ENCODE measurements around the gene DOCK3.

- TF ChIP-seq POLR2AphosphoS5 (IDR thresholded peaks at IDR 0.05; ENCODE audit: low read depth, low read length) (peak; percentile 65; the same call in 1 of the 2 replicates), SPI1 (IDR thresholded peaks at IDR 0.05; ENCODE audit: low read depth, low read length) (no peak), POLR2A (IDR thresholded peaks at IDR 0.05; ENCODE audit: low read depth, low read length) (peak; percentile 64; the same call in 1 of the 2 replicates)
Measured at GRCh38 chr3:51396401-51396800, 721.7 kb downstream of the DOCK3 start.

All from GM12891 (cell line).